ENCODE measurements around the gene TMEM203. TPM values are rescaled to one million over a fixed set of nuclear protein-coding genes. Genes with fewer than 3 reads are reported as not detected.
A peak's percentile ranks its signal among the peaks of the same experiment; 100 is the strongest.

The TMEM203 gene
- total and polyA plus RNA-seq, 2 of the 13 experiments (the other 11 are each of a cell fraction or from before 2014, with no cell fraction given) = 23.4 to 36.7 TPM

DNA sequence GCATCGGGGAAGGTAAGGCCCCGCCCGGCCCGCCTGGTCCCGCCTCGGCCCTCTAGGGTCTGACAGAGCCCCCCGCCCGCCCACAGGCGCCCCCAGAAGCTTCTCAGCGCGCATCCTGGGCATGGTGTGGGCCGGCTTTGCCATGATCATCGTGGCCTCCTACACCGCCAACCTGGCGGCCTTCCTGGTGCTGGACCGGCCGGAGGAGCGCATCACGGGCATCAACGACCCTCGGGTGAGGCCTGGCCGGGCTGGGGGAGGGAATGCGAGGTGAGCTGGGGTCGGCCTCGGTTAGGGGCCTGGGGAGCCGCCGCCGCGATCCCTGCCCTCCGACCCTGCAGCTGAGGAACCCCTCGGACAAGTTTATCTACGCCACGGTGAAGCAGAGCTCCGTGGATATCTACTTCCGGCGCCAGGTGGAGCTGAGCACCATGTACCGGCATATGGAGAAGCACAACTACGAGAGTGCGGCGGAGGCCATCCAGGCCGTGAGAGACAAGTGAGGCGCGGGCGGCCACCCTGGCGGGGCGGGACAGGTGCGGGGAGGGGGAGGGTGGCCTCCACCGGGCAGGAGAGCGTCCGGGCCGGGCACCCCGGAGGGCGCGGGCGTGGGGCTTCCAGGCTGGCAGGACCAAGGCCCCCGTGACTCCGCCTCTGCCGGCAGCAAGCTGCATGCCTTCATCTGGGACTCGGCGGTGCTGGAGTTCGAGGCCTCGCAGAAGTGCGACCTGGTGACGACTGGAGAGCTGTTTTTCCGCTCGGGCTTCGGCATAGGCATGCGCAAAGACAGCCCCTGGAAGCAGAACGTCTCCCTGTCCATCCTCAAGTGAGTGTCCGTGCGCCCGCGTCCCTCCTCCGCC, 42.7 kb downstream of the TMEM203 start (continued):
- TF ChIP-seq, protein P1, sequence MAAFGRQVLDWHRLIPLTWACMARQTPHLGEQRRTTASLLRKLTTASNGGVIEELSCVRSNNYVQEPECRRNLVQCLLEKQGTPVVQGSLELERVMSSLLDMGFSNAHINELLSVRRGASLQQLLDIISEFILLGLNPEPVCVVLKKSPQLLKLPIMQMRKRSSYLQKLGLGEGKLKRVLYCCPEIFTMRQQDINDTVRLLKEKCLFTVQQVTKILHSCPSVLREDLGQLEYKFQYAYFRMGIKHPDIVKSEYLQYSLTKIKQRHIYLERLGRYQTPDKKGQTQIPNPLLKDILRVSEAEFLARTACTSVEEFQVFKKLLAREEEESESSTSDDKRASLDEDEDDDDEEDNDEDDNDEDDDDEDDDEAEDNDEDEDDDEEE (CRISPR knock-in tag; IDR thresholded peaks at IDR 0.05) = no peak
- no peak for TF ChIP-seq ZNF460 (CRISPR knock-in tag; IDR thresholded peaks at IDR 0.05; ENCODE audit: borderline replicate concordance)
- TF ChIP-seq, protein P2, sequence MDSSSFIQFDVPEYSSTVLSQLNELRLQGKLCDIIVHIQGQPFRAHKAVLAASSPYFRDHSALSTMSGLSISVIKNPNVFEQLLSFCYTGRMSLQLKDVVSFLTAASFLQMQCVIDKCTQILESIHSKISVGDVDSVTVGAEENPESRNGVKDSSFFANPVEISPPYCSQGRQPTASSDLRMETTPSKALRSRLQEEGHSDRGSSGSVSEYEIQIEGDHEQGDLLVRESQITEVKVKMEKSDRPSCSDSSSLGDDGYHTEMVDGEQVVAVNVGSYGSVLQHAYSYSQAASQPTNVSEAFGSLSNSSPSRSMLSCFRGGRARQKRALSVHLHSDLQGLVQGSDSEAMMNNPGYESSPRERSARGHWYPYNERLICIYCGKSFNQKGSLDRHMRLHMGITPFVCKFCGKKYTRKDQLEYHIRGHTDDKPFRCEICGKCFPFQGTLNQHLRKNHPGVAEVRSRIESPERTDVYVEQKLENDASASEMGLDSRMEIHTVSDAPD (CRISPR knock-in tag; IDR thresholded peaks at IDR 0.05) = no peak
- TF ChIP-seq, protein P3, sequence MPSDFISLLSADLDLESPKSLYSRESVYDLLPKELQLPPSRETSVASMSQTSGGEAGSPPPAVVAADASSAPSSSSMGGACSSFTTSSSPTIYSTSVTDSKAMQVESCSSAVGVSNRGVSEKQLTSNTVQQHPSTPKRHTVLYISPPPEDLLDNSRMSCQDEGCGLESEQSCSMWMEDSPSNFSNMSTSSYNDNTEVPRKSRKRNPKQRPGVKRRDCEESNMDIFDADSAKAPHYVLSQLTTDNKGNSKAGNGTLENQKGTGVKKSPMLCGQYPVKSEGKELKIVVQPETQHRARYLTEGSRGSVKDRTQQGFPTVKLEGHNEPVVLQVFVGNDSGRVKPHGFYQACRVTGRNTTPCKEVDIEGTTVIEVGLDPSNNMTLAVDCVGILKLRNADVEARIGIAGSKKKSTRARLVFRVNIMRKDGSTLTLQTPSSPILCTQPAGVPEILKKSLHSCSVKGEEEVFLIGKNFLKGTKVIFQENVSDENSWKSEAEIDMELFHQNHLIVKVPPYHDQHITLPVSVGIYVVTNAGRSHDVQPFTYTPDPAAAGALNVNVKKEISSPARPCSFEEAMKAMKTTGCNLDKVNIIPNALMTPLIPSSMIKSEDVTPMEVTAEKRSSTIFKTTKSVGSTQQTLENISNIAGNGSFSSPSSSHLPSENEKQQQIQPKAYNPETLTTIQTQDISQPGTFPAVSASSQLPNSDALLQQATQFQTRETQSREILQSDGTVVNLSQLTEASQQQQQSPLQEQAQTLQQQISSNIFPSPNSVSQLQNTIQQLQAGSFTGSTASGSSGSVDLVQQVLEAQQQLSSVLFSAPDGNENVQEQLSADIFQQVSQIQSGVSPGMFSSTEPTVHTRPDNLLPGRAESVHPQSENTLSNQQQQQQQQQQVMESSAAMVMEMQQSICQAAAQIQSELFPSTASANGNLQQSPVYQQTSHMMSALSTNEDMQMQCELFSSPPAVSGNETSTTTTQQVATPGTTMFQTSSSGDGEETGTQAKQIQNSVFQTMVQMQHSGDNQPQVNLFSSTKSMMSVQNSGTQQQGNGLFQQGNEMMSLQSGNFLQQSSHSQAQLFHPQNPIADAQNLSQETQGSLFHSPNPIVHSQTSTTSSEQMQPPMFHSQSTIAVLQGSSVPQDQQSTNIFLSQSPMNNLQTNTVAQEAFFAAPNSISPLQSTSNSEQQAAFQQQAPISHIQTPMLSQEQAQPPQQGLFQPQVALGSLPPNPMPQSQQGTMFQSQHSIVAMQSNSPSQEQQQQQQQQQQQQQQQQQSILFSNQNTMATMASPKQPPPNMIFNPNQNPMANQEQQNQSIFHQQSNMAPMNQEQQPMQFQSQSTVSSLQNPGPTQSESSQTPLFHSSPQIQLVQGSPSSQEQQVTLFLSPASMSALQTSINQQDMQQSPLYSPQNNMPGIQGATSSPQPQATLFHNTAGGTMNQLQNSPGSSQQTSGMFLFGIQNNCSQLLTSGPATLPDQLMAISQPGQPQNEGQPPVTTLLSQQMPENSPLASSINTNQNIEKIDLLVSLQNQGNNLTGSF (CRISPR knock-in tag; IDR thresholded peaks at IDR 0.05) = no peak
- no peak for TF ChIP-seq ZFAT (CRISPR knock-in tag; conservative IDR thresholded peaks at IDR 0.05)
- no peak for TF ChIP-seq ZNF790 (CRISPR knock-in tag; IDR thresholded peaks at IDR 0.05; ENCODE audit: borderline replicate concordance)
- TF ChIP-seq, protein P4, sequence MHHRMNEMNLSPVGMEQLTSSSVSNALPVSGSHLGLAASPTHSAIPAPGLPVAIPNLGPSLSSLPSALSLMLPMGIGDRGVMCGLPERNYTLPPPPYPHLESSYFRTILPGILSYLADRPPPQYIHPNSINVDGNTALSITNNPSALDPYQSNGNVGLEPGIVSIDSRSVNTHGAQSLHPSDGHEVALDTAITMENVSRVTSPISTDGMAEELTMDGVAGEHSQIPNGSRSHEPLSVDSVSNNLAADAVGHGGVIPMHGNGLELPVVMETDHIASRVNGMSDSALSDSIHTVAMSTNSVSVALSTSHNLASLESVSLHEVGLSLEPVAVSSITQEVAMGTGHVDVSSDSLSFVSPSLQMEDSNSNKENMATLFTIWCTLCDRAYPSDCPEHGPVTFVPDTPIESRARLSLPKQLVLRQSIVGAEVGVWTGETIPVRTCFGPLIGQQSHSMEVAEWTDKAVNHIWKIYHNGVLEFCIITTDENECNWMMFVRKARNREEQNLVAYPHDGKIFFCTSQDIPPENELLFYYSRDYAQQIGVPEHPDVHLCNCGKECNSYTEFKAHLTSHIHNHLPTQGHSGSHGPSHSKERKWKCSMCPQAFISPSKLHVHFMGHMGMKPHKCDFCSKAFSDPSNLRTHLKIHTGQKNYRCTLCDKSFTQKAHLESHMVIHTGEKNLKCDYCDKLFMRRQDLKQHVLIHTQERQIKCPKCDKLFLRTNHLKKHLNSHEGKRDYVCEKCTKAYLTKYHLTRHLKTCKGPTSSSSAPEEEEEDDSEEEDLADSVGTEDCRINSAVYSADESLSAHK (CRISPR knock-in tag; IDR thresholded peaks at IDR 0.05; ENCODE audit: borderline replicate concordance) = no peak
- TF ChIP-seq ZFP36L2 (CRISPR knock-in tag; IDR thresholded peaks at IDR 0.05) = no peak
- TF ChIP-seq, protein P5, sequence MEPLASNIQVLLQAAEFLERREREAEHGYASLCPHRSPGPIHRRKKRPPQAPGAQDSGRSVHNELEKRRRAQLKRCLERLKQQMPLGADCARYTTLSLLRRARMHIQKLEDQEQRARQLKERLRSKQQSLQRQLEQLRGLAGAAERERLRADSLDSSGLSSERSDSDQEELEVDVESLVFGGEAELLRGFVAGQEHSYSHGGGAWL (CRISPR knock-in tag; IDR thresholded peaks at IDR 0.05) = no peak
- TF ChIP-seq STAT5B (CRISPR knock-in tag; IDR thresholded peaks at IDR 0.05) = no peak
- TF ChIP-seq ZNF549 (CRISPR knock-in tag; IDR thresholded peaks at IDR 0.05) = no peak
- no peak for TF ChIP-seq NFRKB (IDR thresholded peaks at IDR 0.05)
- TF ChIP-seq ZNF367 (CRISPR knock-in tag; IDR thresholded peaks at IDR 0.05; ENCODE audit: borderline replicate concordance) = no peak
- 0 out of 2 replicates have a peak, but pooled peaks have one; percentile 20 for TF ChIP-seq RXRB (CRISPR knock-in tag; IDR thresholded peaks at IDR 0.05; ENCODE audit: borderline replicate concordance)
- no peak for TF ChIP-seq RCOR2 (CRISPR knock-in tag; IDR thresholded peaks at IDR 0.05)
- TF ChIP-seq ZBTB21 (CRISPR knock-in tag; IDR thresholded peaks at IDR 0.05) = no peak
- TF ChIP-seq ATF7 (IDR thresholded peaks at IDR 0.05) = no peak
- TF ChIP-seq ATF7 (CRISPR knock-in tag; IDR thresholded peaks at IDR 0.05) = no peak
- no peak for TF ChIP-seq ZNF614 (CRISPR knock-in tag; IDR thresholded peaks at IDR 0.05; ENCODE audit: borderline replicate concordance)
